ENCODE measurements around the gene CBX4. TPM values are rescaled to one million over a fixed set of nuclear protein-coding genes. Genes with fewer than 3 reads are reported as not detected.

CBX4 gene
- total and polyA plus RNA-seq, 12 donors: 9.4 to 38.2 (median 24.6) TPM

DNA sequence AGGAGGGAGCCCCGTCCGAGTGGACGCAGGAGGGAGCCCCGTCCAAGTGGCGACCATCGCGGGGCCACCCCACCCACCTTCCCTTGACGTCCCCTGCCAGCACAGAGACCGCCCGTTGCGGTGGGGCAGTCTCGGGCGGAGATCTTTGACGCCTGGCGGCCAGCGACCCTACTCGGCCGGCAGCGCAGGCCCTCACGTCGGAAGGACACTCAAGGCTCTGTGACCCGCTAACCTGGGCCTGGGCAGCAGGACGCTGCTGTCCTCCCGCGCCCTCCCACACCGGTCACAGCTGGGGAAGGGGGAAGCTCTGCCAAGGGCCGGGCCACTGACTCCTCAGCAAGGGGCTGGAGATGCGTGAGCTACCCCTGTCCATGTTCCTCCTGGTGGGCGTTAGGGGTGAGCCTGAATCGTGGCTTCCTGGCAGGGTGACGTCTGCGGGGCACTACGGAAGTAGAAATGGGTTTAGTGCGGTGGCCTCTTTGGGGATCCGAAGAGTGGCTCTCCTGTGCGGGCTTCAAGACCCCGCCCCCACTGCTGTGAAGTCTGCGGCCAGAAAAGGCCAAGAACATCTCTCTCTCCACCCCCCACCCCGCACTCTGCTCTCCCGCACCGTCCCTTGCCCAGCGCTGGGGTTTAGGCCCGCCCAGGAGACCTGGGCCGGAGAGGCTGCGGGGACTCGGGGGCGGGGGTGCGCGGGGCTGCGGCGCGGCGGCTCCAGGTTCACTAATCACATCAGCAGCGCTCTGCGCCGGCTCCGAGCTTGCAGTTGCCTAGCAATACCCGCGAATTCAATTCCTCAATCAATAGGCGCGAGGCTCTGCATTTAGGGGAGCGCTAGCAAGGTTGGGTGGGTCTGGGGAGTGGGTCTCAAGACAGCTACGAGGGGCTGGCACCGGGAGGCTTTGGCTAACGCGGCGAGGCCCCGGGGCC lies 48.2 kb downstream of the CBX4 start:
- no peak overlapping the region for H3K27ac ChIP-seq
- WGBS, 2 donors: 4 to 5% methylated on average over 68 of the region's 68 CpGs
- TF ChIP-seq, protein P1, sequence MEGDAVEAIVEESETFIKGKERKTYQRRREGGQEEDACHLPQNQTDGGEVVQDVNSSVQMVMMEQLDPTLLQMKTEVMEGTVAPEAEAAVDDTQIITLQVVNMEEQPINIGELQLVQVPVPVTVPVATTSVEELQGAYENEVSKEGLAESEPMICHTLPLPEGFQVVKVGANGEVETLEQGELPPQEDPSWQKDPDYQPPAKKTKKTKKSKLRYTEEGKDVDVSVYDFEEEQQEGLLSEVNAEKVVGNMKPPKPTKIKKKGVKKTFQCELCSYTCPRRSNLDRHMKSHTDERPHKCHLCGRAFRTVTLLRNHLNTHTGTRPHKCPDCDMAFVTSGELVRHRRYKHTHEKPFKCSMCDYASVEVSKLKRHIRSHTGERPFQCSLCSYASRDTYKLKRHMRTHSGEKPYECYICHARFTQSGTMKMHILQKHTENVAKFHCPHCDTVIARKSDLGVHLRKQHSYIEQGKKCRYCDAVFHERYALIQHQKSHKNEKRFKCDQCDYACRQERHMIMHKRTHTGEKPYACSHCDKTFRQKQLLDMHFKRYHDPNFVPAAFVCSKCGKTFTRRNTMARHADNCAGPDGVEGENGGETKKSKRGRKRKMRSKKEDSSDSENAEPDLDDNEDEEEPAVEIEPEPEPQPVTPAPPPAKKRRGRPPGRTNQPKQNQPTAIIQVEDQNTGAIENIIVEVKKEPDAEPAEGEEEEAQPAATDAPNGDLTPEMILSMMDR (IDR thresholded peaks at IDR 0.05): no peak
- no peaks in the 10 kb centered on the region for H3K9me3 ChIP-seq
- ATAC-seq (no peak), DNase-seq (peak in 1 of 2 donors; percentile 8)
- intact Hi-C loops (cut with DNase I): loop anchor here in 5 of 10 donors (5.0 kb wide), 3 partner anchors 126 to 201 kb away; no protein-coding TSS in a partner anchor
- H3K27me3 ChIP-seq: peaks cover 25 to 87% (median 76%) of the 10 kb centered on the region in 7 donors
- no peak overlapping the region for H3K4me3 ChIP-seq
- H3K4me1 ChIP-seq: peaks cover 18 to 57% (median 50%) of the 10 kb centered on the region in 9 donors
- peaks cover 0 to 11% (median 0%) of the 10 kb centered on the region in 9 donors for H3K36me3 ChIP-seq

DNA sequence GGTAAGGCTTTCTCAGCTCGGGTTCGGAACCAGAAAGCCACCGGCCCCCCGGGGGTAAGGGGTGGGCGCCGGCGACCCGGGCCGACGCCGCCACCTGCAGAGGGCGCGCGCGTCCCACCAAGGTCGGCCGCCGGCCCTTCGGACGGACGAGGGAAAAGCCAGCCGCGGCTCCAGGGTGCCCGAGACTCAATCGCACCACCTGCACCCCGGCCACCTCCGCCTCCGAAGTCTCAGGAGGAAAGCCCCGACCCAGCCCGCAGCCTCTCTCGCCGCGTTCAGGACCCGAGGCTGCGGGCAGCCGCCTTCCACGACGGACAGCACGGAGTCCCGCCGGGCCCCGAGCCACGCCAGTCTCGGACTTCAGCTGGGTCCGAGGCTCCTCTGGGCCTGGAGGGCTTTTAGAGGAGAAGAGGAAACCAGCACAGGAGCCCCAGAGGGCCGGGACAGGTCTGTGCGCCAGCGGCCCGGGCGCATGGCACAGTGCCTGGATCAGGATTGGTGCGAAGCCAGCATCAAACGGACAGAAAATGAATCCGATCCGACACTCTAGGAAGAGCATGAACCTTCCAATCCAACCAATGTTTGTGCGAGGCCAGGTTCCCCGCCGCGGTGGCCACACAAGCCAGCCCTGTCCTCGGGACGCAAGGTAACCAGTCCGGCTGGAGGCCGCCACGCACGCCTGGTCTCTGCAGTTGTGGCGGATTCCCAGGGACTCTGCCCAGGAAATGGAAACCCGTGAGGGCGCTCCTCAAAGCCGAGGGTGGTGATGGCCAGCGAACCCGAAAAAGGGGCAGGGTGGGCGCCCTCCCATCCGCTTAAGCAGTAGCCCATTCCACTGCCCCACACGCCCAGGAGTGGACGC lies 49.1 kb downstream of the CBX4 start:
- 4% methylated on average over 73 to 74 of the region's 74 CpGs for WGBS, 2 donors
- TF ChIP-seq, protein P1 (IDR thresholded peaks at IDR 0.05): peak; percentile 66 to 88 (median 83)
- no peak overlapping the region for H3K27ac ChIP-seq
- H3K4me1 ChIP-seq: peaks cover 16 to 59% (median 50%) of the 10 kb centered on the region in 9 donors
- H3K27me3 ChIP-seq: peaks cover 25 to 95% (median 85%) of the 10 kb centered on the region in 7 donors
- peaks cover 0 to 12% (median 0%) of the 10 kb centered on the region in 9 donors for H3K36me3 ChIP-seq
- DNase-seq (peak in 1 of 2 donors; percentile 55), ATAC-seq (peak; percentile 32 to 71 (median 56))
- intact Hi-C loops (cut with DNase I): loop anchor here (5.0 to 10.0 kb wide), 9 partner anchors 43 to 202 kb away; no protein-coding TSS in a partner anchor
- H3K4me3 ChIP-seq: peak overlapping the region in 4 of 10 donors; percentile 10 to 30 (median 17)
- H3K9me3 ChIP-seq: no peaks in the 10 kb centered on the region

DNA sequence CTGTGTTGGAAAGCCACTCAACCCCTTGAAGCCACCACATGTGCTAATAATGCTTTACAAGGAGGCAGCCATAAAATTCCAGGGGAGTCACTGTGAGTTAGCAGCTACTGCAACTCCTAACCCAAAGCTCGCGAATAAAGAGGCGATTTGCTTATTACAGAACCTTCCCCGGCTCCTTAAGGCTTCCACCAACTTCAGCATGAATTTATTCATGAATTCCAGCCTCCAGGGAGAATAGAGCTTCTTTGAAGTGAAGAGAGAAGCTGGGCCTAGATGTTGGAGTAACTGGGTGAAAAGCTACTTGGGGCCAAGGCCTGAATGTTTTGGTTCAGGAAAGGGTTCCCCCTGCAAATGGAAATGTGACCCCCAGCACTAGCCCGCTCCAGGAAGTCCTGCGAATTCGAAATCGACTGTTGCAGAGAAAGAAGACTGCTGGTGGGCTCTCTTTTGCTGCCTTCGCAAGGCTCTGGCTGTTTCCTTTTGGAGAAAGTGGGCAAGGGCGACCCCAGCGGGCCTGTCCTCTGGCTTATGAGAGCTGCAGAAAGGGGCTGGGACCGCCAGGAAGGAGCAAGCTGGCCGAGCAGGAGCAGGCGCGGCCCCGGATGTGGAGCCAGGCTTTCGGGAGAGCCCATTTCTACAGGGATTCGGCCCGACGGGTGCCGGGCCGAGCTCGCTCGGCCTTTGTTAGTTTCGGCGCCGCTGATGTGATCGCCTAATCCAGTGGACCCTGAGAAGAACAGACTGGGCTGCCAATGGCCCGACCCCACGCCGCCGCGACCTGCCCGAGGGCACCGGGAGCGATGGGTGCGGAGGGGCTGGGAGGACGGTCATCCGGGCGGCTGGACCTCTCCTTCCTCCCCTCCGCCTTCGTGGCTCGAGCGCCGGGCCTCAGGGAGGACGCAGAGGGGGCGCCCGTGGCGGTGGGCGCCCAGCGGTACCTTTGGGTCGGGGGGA lies 50.0 kb downstream of the CBX4 start:
- Histone ChIP-seq H3K9me3 (no peaks in the 10 kb centered on the region), H3K36me3 (peaks cover 0 to 11% (median 0%) of the 10 kb centered on the region in 9 donors), H3K4me3 (peak overlapping the region in 4 of 10 donors; percentile 10 to 30 (median 17)), H3K4me1 (peaks cover 16 to 59% (median 50%) of the 10 kb centered on the region in 9 donors), H3K27ac (no peak overlapping the region), H3K27me3 (peaks cover 25 to 93% (median 87%) of the 10 kb centered on the region in 7 donors)
- DNase-seq: no peak
- TF ChIP-seq, protein P1 (IDR thresholded peaks at IDR 0.05): no peak
- peak in 3 of 8 donors; percentile 3 to 8 (median 5) for ATAC-seq
- 23 to 27% methylated on average over 52 of the region's 52 CpGs for WGBS, 2 donors
- intact Hi-C loops (cut with DNase I): loop anchor here (5.0 to 10.0 kb wide), 8 partner anchors 42 to 203 kb away; no protein-coding TSS in a partner anchor
